ENCODE data around the gene UBALD1. TPM values are rescaled to one million over a fixed set of nuclear protein-coding genes. Genes with fewer than 3 reads are reported as not detected.
"Not testable (repeated sequence)": the region's sequence is repeated elsewhere in the genome, so short reads cannot be mapped to it uniquely, and the experiment has no call there.

UBALD1 gene
- total and polyA plus RNA-seq, 4 donors = 6.6 to 43.2 (median 29.4) TPM

- H3K36me3 ChIP-seq (ENCODE audit: control insufficient read depth in 4 of 4, insufficient read depth in 4 of 4, low read length in 4 of 4) = peaks cover 6 to 41% (median 24%) of the 10 kb centered on the region in 4 donors
- H3K9ac ChIP-seq (ENCODE audit: insufficient read depth in 1 of 2, low read length in 2 of 2) = no peak overlapping the region
- no peak overlapping the region for H3K4me3 ChIP-seq
- WGBS, 2 donors = 85 to 94% methylated on average over 13 of the region's 13 CpGs
- H3K27me3 ChIP-seq (ENCODE audit: control insufficient read depth in 3 of 3, insufficient read depth in 3 of 3, low read length in 2 of 3) = no peaks in the 10 kb centered on the region
- no peak for ATAC-seq (ENCODE audit: insufficient read depth, low FRiP score)
- H3K4me1 ChIP-seq (ENCODE audit: control insufficient read depth in 5 of 5, insufficient read depth in 5 of 5, low read length in 5 of 5) = peaks cover 0 to 19% (median 15%) of the 10 kb centered on the region in 5 donors
- no peak for TF ChIP-seq CTCF (IDR thresholded peaks at IDR 0.05; ENCODE audit: control extremely low read depth, extremely low read depth)
- DNase-seq = no peak
- H3K27ac ChIP-seq (ENCODE audit: low read depth in 1 of 2, low read length in 1 of 2) = peak overlapping the region in 1 of 2 donors; percentile 55
- H3K9me3 ChIP-seq (ENCODE audit: control insufficient read depth in 4 of 4, insufficient read depth in 3 of 4, low read length in 3 of 4) = no peaks in the 10 kb centered on the region
Observed at GRCh38 chr16:4651827-4652226, 37.1 kb upstream of the UBALD1 start.

- WGBS, 2 donors = 78 to 83% methylated on average over 15 of the region's 15 CpGs
- peak in 1 of 3 donors; percentile 34 for DNase-seq
- not testable (repeated sequence) for ATAC-seq (ENCODE audit: insufficient read depth, low FRiP score); H3K9me3 ChIP-seq (ENCODE audit: control insufficient read depth in 4 of 4, insufficient read depth in 3 of 4, low read length in 3 of 4); H3K9ac ChIP-seq (ENCODE audit: insufficient read depth in 1 of 2, low read length in 2 of 2); H3K27me3 ChIP-seq (ENCODE audit: control insufficient read depth in 3 of 3, insufficient read depth in 3 of 3, low read length in 2 of 3); H3K4me3 ChIP-seq
- H3K4me1 ChIP-seq (ENCODE audit: control insufficient read depth in 5 of 5, insufficient read depth in 5 of 5, low read length in 5 of 5) = peaks cover 0 to 17% (median 11%) of the 10 kb centered on the region in 5 donors
- peaks cover 6 to 35% (median 21%) of the 10 kb centered on the region in 4 donors for H3K36me3 ChIP-seq (ENCODE audit: control insufficient read depth in 4 of 4, insufficient read depth in 4 of 4, low read length in 4 of 4)
- H3K27ac ChIP-seq (ENCODE audit: low read depth in 1 of 2, low read length in 1 of 2) = peak overlapping the region in 1 of 2 donors; percentile 4
- TF ChIP-seq CTCF (IDR thresholded peaks at IDR 0.05; ENCODE audit: control extremely low read depth, extremely low read depth) = peak; percentile 8
Observed at GRCh38 chr16:4650443-4651074, 35.9 kb upstream of the UBALD1 start.

- Histone ChIP-seq H3K4me3 (no peak overlapping the region), H3K27ac (ENCODE audit: low read depth in 1 of 2, low read length in 1 of 2) (no peak overlapping the region), H3K9ac (ENCODE audit: insufficient read depth in 1 of 2, low read length in 2 of 2) (no peak overlapping the region), H3K9me3 (ENCODE audit: control insufficient read depth in 4 of 4, insufficient read depth in 3 of 4, low read length in 3 of 4) (no peaks in the 10 kb centered on the region), H3K36me3 (ENCODE audit: control insufficient read depth in 4 of 4, insufficient read depth in 4 of 4, low read length in 4 of 4) (peaks cover 6 to 30% (median 20%) of the 10 kb centered on the region in 4 donors), H3K4me1 (ENCODE audit: control insufficient read depth in 5 of 5, insufficient read depth in 5 of 5, low read length in 5 of 5) (peaks cover 0 to 11% (median 8%) of the 10 kb centered on the region in 5 donors), H3K27me3 (ENCODE audit: control insufficient read depth in 3 of 3, insufficient read depth in 3 of 3, low read length in 2 of 3) (no peaks in the 10 kb centered on the region)
- 87 to 88% methylated on average over 25 of the region's 25 CpGs for WGBS, 2 donors
- ATAC-seq (ENCODE audit: insufficient read depth, low FRiP score) (no peak), DNase-seq (no peak)
- TF ChIP-seq CTCF (IDR thresholded peaks at IDR 0.05; ENCODE audit: control extremely low read depth, extremely low read depth) = no peak
Observed at GRCh38 chr16:4649744-4650442, 35.2 kb upstream of the UBALD1 start.
